Stimulated activated CD4-positive, alpha-beta T cell treated with anti-CD3 and anti-CD28 coated beads, Interleukin-1b, Interleukin-23, amount 100 ng/mL, for 24 hours (primary cell): ENCODE results near the gene RALBP1.

Experiments used
- DNase-seq, 4 experiments: peaks; one replicate each; pipeline ENCODE4 v3.0.0-alpha.2; 2020; ENCODE audit warnings: low read depth in 4 of 4, low spot score in 1 of 4

Gene RALBP1

GRCh38 chr18:9547782-9548181, 72.5 kb downstream of the RALBP1 start:
- no peak for DNase-seq

- DNase-seq, result no peak
These were observed 74.1 kb downstream of the RALBP1 start for GRCh38 chr18:9549405-9549804.

- DNase-seq, result no peak
These were observed 75.1 kb downstream of the RALBP1 start for GRCh38 chr18:9550429-9550828.

GRCh38 chr18:9552191-9552590, 76.9 kb downstream of the RALBP1 start:
- DNase-seq, result no peak

- DNase-seq, result no peak
These were observed 77.3 kb downstream of the RALBP1 start for GRCh38 chr18:9552616-9553015.

- DNase-seq, result no peak
These were observed 82.1 kb downstream of the RALBP1 start for GRCh38 chr18:9557250-9557943.

- DNase-seq, result no peak
These were observed 83.2 kb downstream of the RALBP1 start for GRCh38 chr18:9558387-9559064.

GRCh38 chr18:9559253-9559652, 83.9 kb downstream of the RALBP1 start:
- no peak for DNase-seq

GRCh38 chr18:9561759-9562158, 86.4 kb downstream of the RALBP1 start:
- DNase-seq, result no peak

GRCh38 chr18:9562584-9562983, 87.3 kb downstream of the RALBP1 start:
- DNase-seq, result no peak

- no peak for DNase-seq
These were observed 88.0 kb downstream of the RALBP1 start for GRCh38 chr18:9563331-9563730.

GRCh38 chr18:9565407-9565806, 90.1 kb downstream of the RALBP1 start:
- no peak for DNase-seq

- DNase-seq, result no peak
These were observed 92.9 kb downstream of the RALBP1 start for GRCh38 chr18:9568186-9568585.

- DNase-seq, result no peak
These were observed 93.9 kb downstream of the RALBP1 start for GRCh38 chr18:9569178-9569577.

- DNase-seq, result no peak
These were observed 94.9 kb downstream of the RALBP1 start for GRCh38 chr18:9570255-9570654.

GRCh38 chr18:9571546-9571945, 96.2 kb downstream of the RALBP1 start:
- DNase-seq, result no peak

- DNase-seq, result no peak
These were observed 99.3 kb downstream of the RALBP1 start for GRCh38 chr18:9574473-9575115.

GRCh38 chr18:9575558-9575957, 100.2 kb downstream of the RALBP1 start:
- DNase-seq, result no peak

- DNase-seq, result no peak
These were observed 102.0 kb downstream of the RALBP1 start for GRCh38 chr18:9577361-9577760.

GRCh38 chr18:9578306-9578705, 103.0 kb downstream of the RALBP1 start:
- no peak for DNase-seq

GRCh38 chr18:9581667-9582066, 106.4 kb downstream of the RALBP1 start:
- no peak for DNase-seq

GRCh38 chr18:9586814-9587213, 111.5 kb downstream of the RALBP1 start:
- no peak for DNase-seq
